Activated naive CD4-positive, alpha-beta T cell treated with anti-CD3 and anti-CD28 coated beads, Interleukin-2, amount 50 U/mL, for 24 hours (primary cell): Measurements from ENCODE around the gene EIF4G3.

Experiments used
- H3K27ac Mint-ChIP-seq: one replicate; pipeline ENCODE4 v1.8.0; 2021; ENCODE audit warnings: mild to moderate bottlenecking, mixed read lengths
- H3K27me3 Mint-ChIP-seq: one replicate; pipeline ENCODE4 v1.8.0; 2021; ENCODE audit warnings: mixed read lengths
- H3K36me3 Mint-ChIP-seq: one replicate; pipeline ENCODE4 v1.8.0; 2021; ENCODE audit warnings: mixed read lengths
- H3K4me1 Mint-ChIP-seq: one replicate; pipeline ENCODE4 v1.8.0; 2021; ENCODE audit warnings: mixed read lengths
- H3K4me3 Mint-ChIP-seq: one replicate; pipeline ENCODE4 v1.8.0; 2021; ENCODE audit warnings: mild to moderate bottlenecking, mixed read lengths
- H3K9me3 Mint-ChIP-seq: one replicate; pipeline ENCODE4 v1.8.0; 2021; ENCODE audit warnings: mixed read lengths

The EIF4G3 gene

GRCh38 chr1:20974069-20974468, 202.6 kb downstream of the EIF4G3 start:
- Mint-ChIP-seq H3K27me3 (no peaks in the 10 kb centered on the region), H3K9me3 (no peaks in the 10 kb centered on the region), H3K27ac (no peak overlapping the region), H3K4me1 (no peaks in the 10 kb centered on the region), H3K36me3 (peaks cover 5% of the 10 kb centered on the region), H3K4me3 (no peak overlapping the region)

DNA sequence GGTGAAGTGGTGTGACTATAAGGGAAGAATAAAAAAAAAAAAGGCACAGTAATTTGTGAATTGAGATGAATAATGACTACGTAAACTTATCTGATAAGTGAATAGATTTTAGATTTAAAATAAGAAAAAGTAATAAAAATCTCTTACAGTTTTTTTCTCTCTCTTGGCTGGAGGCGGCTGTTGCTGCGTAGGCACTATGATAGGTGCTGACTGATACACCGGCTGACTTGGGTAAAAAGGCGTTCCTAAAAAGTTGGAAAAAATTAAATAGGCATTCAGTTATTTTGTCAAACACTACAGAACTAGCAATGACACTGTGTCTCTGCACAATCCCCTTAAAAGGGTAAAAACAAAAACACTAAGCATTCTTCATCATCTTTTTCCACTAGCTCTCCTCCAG, 203.8 kb downstream of the EIF4G3 start:
- no peaks in the 10 kb centered on the region for H3K27me3 Mint-ChIP-seq
- H3K4me3 Mint-ChIP-seq: no peak overlapping the region
- no peaks in the 10 kb centered on the region for H3K9me3 Mint-ChIP-seq
- no peaks in the 10 kb centered on the region for H3K4me1 Mint-ChIP-seq
- peaks cover 5% of the 10 kb centered on the region for H3K36me3 Mint-ChIP-seq
- H3K27ac Mint-ChIP-seq: no peak overlapping the region

DNA sequence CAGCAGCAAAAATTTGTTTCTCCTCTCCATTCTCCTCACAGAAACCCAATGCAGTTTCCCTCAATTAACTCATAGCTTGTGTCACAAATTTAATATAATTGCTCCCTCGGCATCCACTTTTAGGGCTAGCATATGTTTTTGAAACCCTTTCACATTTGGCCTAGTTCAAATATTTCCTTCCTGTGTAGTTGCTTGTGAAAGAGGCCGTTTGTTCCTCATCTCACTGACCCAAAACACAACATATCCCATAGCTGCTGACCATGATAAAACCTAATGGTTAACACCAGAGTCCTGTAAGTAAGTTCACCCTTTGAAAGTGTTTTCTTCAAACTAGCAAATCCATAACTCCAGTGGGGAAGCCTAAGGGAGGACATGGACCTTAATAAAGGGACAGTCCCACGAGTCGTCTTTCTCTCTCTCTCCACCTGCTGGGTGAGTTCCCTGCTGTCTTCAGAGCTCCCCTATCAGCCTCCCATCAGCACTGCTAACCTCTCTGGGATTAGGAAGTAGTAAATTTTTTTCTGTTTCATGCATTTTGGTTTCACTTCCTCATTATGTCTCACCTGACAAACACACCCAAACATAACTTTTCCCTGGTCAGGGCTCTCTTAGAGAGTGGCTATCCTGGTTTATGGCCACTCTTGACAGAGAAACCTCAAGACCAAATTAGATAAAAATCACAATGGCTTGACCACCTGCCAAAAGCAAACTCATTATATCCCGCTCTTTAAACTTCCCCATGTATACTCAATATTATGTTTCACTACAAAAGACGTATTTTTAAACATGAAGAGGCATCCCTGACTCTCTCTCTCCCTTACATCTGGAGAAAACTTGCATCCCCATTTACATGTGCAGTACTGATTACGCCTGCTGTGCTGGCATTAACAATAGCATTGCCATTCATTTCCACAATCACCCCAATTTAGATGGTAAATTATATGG, 211.9 kb downstream of the EIF4G3 start:
- H3K4me1 Mint-ChIP-seq: peaks cover 11% of the 10 kb centered on the region
- no peaks in the 10 kb centered on the region for H3K27me3 Mint-ChIP-seq
- H3K27ac Mint-ChIP-seq: peak overlapping the region; percentile 19
- no peak overlapping the region for H3K4me3 Mint-ChIP-seq
- H3K9me3 Mint-ChIP-seq: no peaks in the 10 kb centered on the region
- peaks cover 11% of the 10 kb centered on the region for H3K36me3 Mint-ChIP-seq

DNA sequence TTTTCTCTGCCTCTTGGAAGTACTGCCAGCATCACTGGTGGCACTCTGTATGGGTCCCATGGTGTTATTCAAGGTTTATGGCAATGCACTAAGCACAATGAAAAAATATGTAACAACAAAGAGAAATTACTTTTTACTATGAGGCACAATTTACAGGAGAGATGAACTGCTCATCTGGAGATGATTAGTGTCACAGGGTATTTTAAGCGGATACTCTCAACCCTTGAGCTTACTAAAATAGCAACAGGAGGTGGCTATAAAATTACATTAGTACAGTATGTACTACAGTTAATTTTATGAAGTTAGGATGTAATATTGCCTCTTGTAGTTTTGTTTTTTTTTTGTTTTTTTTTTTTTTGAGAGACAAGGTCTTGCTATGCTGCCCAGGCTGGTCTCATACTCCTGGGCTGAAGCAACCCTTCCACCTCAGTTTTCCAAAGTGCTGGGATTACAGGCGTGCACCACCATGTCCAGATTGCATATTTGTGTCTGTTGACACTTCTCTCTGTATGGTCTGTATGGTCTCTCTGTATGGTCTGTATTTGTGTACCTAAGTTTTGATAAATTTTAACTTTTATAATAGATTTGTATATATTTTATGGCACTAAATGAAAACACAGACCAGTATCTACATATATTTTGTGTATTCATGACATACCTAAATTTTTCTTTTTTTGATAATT, 214.0 kb downstream of the EIF4G3 start:
- Mint-ChIP-seq H3K36me3 (peaks cover 11% of the 10 kb centered on the region), H3K9me3 (no peaks in the 10 kb centered on the region), H3K4me3 (no peak overlapping the region), H3K27me3 (no peaks in the 10 kb centered on the region), H3K4me1 (peaks cover 11% of the 10 kb centered on the region), H3K27ac (no peak overlapping the region)

- Mint-ChIP-seq H3K36me3 (peaks cover 10% of the 10 kb centered on the region), H3K4me3 (no peak overlapping the region)
Observed at GRCh38 chr1:20958430-20958829, 218.3 kb downstream of the EIF4G3 start.

DNA sequence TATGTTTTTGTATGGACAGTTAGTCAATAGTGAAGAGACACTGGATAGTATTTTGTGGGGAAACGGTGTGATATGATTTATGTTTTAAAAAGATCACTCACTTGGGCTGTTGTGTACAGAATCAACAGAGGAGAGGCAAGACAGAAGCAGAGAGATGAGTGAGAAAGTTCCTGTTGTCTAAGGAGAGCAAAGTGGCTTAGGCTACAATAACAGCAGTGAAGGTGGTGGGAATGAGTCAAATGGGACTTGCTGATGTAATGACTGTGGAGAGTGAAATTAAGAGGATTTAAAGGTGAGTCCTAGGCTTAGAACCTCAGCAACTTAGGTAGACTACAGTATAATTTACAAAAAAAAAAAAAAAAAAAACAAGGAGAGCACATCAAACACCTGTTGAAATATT, 220.4 kb downstream of the EIF4G3 start:
- Mint-ChIP-seq H3K9me3 (no peaks in the 10 kb centered on the region), H3K36me3 (peaks cover 9% of the 10 kb centered on the region), H3K4me1 (no peaks in the 10 kb centered on the region), H3K4me3 (no peak overlapping the region), H3K27ac (no peak overlapping the region), H3K27me3 (no peaks in the 10 kb centered on the region)

More at GRCh38 chr1:20958430-20958829, 218.3 kb downstream of the EIF4G3 start:
- H3K9me3 Mint-ChIP-seq: no peaks in the 10 kb centered on the region
- H3K4me1 Mint-ChIP-seq: no peaks in the 10 kb centered on the region
- H3K27me3 Mint-ChIP-seq: no peaks in the 10 kb centered on the region
- H3K27ac Mint-ChIP-seq: no peak overlapping the region

GRCh38 chr1:20950679-20951078, 226.0 kb downstream of the EIF4G3 start:
- H3K27ac Mint-ChIP-seq: no peak overlapping the region
- H3K4me3 Mint-ChIP-seq: no peak overlapping the region
- no peaks in the 10 kb centered on the region for H3K9me3 Mint-ChIP-seq
- H3K4me1 Mint-ChIP-seq: no peaks in the 10 kb centered on the region
- H3K36me3 Mint-ChIP-seq: peaks cover 7% of the 10 kb centered on the region
- no peaks in the 10 kb centered on the region for H3K27me3 Mint-ChIP-seq

- H3K4me1 Mint-ChIP-seq: no peaks in the 10 kb centered on the region
- H3K27ac Mint-ChIP-seq: no peak overlapping the region
- peaks cover 5% of the 10 kb centered on the region for H3K36me3 Mint-ChIP-seq
- H3K4me3 Mint-ChIP-seq: no peak overlapping the region
- no peaks in the 10 kb centered on the region for H3K27me3 Mint-ChIP-seq
- H3K9me3 Mint-ChIP-seq: no peaks in the 10 kb centered on the region
Observed at GRCh38 chr1:20949871-20950590, 226.7 kb downstream of the EIF4G3 start.

- Mint-ChIP-seq H3K4me3 (no peak overlapping the region), H3K27ac (no peak overlapping the region), H3K36me3 (peaks cover 1% of the 10 kb centered on the region), H3K4me1 (no peaks in the 10 kb centered on the region), H3K9me3 (no peaks in the 10 kb centered on the region), H3K27me3 (no peaks in the 10 kb centered on the region)
Observed at GRCh38 chr1:20948101-20948500, 228.6 kb downstream of the EIF4G3 start.

DNA sequence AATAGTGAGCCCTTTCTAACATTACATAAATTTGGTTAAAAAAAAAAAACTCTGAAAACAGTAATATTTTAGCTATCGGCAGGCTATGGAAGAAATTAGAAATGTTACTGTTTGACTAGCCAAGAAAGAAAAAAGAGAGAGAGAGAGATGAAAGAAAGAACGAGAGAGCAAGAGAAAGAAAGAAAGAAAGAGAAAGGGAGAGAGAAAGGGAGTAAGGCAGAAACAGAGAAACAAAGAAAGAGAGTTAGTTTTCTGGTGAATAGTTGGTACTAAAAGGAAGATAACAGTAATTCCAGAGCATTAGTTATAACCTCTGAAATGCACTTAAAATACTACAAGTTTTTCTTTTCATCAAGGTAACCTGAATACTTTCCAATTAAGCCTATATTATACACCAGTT, 229.3 kb downstream of the EIF4G3 start:
- Mint-ChIP-seq H3K27me3 (no peaks in the 10 kb centered on the region), H3K4me3 (no peak overlapping the region), H3K27ac (no peak overlapping the region), H3K4me1 (no peaks in the 10 kb centered on the region), H3K9me3 (no peaks in the 10 kb centered on the region), H3K36me3 (peaks cover 1% of the 10 kb centered on the region)

DNA sequence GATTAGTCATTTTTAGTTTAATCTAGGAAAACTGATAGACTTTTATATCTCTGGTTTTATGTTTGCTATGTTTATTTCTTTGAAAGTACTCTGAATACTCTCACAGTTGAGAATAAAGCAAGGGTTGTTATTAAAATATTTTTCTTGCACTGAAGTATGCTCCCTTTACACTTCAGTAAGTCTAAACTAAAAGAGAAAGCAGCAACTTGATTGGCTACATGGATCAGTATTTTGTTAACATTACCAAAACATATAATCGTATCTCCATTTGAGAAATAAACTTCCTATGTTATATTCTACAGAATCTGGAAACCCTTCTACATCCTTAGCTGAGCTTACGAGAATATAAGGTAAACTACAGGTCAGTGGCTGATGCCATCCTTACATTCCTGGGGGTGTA, 240.1 kb downstream of the EIF4G3 start:
- Mint-ChIP-seq H3K27ac (no peak overlapping the region), H3K27me3 (no peaks in the 10 kb centered on the region), H3K9me3 (no peaks in the 10 kb centered on the region), H3K4me1 (peaks cover 26% of the 10 kb centered on the region), H3K36me3 (peaks cover 21% of the 10 kb centered on the region), H3K4me3 (no peak overlapping the region)

DNA sequence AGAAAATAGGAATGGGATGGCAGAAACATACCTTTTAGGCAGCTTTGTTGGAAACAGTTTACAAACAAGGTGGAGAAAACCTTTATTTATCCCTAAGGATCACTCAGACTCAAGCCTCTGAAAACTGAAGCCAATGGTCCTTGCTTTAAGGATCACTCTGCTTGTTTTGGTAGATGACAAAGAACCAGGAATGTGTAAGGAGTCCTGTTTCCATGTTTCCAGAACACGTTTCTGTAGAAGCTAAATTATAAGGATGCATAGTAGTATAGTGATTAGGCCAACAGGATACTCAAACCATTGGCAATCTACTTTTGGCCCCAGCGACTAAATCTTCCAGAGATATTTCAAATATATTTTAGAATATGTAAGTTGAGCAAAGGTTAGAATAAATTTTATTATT, 240.5 kb downstream of the EIF4G3 start:
- peaks cover 18% of the 10 kb centered on the region for H3K36me3 Mint-ChIP-seq
- H3K27ac Mint-ChIP-seq: no peak overlapping the region
- H3K4me1 Mint-ChIP-seq: peaks cover 27% of the 10 kb centered on the region
- no peaks in the 10 kb centered on the region for H3K9me3 Mint-ChIP-seq
- no peak overlapping the region for H3K4me3 Mint-ChIP-seq
- no peaks in the 10 kb centered on the region for H3K27me3 Mint-ChIP-seq

- Mint-ChIP-seq H3K4me1 (peaks cover 29% of the 10 kb centered on the region), H3K36me3 (peaks cover 20% of the 10 kb centered on the region), H3K4me3 (no peak overlapping the region), H3K27me3 (no peaks in the 10 kb centered on the region), H3K27ac (no peak overlapping the region), H3K9me3 (no peaks in the 10 kb centered on the region)
Observed at GRCh38 chr1:20935717-20936116, 241.0 kb downstream of the EIF4G3 start.

- Mint-ChIP-seq H3K36me3 (peaks cover 15% of the 10 kb centered on the region), H3K9me3 (no peaks in the 10 kb centered on the region), H3K27ac (peak overlapping the region; percentile 89), H3K4me1 (peaks cover 29% of the 10 kb centered on the region), H3K4me3 (peak overlapping the region; percentile 34), H3K27me3 (no peaks in the 10 kb centered on the region)
Observed at GRCh38 chr1:20932437-20932977, 244.2 kb downstream of the EIF4G3 start.

DNA sequence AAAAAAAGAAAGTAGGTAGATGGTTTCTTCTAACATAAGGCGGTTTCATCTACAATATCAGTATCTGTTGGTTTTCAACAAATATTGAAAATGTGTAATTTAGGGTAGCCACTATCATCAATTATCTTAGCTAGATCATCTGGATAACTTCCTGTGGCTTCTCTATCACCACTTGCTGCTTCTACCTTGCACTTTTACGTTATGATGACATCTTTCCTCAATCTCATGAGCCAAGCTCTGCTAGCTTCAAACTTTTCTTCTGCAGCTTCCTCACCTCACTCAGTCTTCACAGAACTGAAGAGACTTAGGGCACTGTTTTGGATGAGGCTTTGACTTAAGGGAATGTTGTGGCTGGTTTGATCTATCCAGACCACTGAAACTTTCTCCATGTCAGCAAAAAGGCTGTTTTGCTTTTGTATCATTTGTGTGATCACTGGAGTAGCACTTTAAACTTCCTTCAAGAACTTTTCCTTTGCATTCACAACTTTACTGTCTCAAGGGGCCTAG, 244.7 kb downstream of the EIF4G3 start:
- Mint-ChIP-seq H3K27ac (peak overlapping the region; percentile 89), H3K36me3 (peaks cover 14% of the 10 kb centered on the region), H3K9me3 (no peaks in the 10 kb centered on the region), H3K4me1 (peaks cover 29% of the 10 kb centered on the region), H3K4me3 (peak overlapping the region; percentile 34), H3K27me3 (no peaks in the 10 kb centered on the region)
